ENCODE data around the gene DTNB.
A peak's percentile ranks its signal among the peaks of the same experiment; 100 is the strongest.

GRCh38 chr2:25618676-25619075, 54.7 kb downstream of the DTNB start:
- no peak for TF ChIP-seq CTCF (IDR thresholded peaks at IDR 0.05)
- no peak for TF ChIP-seq EP300 (IDR thresholded peaks at IDR 0.05)
- peak in 1 of 3 donors; percentile 12 for TF ChIP-seq POLR2AphosphoS5 (IDR thresholded peaks at IDR 0.05)
